Mesothelial cell of epicardium (in vitro differentiated cells): Measurements from ENCODE around the gene CLRN3. TPM values are rescaled to one million over a fixed set of nuclear protein-coding genes. Genes with fewer than 3 reads are reported as not detected.

Experiments
- DNase-seq, 2 experiments: peaks; one replicate each; pipeline ENCODE4 v3.0.0; 2021; ENCODE audit warnings: low spot score in 2 of 2; ENCODE audit not compliant: unreplicated experiment in 2 of 2
- H3K27ac Mint-ChIP-seq: 2 replicates; pipeline ENCODE4 v1.8.0; 2021; ENCODE audit warnings: mixed read lengths
- H3K27me3 Mint-ChIP-seq: 2 replicates; pipeline ENCODE4 v1.8.0; 2021; ENCODE audit warnings: low read depth, mixed read lengths
- H3K36me3 Mint-ChIP-seq: 2 replicates; pipeline ENCODE4 v1.8.0; 2021; ENCODE audit warnings: mixed read lengths
- H3K4me1 Mint-ChIP-seq: 2 replicates; pipeline ENCODE4 v1.8.0; 2021; ENCODE audit warnings: mixed read lengths
- H3K4me3 Mint-ChIP-seq: 2 replicates; pipeline ENCODE4 v1.8.0; 2021; ENCODE audit warnings: mild to moderate bottlenecking, moderate library complexity, mixed read lengths
- H3K9me3 Mint-ChIP-seq: 2 replicates; pipeline ENCODE4 v1.8.0; 2021; ENCODE audit warnings: mixed read lengths
- CTCF ChIP-seq: fragments of 200-600 bp; sonication (generic); IDR thresholded peaks from one replicate; pipeline ENCODE4 v1.5.0; 2021; ENCODE audit warnings: antibody characterized with exemption; ENCODE audit not compliant: unreplicated experiment
- total RNA-seq: library from RNA; stranded (reverse); gene quantifications from 3 replicates; pipeline ENCODE4 v1.2.1, GENCODE V29; 2021

The CLRN3 gene
- total RNA-seq, 1 donor from 2014 or later: not detected

DNA sequence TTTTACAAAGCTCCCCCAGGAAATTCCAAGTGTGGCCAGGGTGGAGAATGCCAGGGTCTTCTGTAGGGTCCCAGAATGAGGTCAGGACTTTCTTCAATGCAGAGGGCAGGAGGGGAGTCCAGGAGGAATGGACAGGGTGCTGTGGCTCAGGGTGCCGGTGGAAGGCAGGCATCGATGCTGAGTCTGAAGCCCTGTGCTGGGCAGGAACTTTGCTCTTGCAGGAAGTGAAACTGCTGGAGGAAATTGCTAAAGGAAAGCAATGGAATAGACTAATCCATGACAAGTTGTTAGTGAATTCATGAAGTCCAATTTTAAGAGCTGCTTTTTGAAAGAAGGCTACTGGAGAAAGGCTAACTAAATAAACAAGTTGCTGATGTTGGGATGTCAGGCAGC is 29.0 kb upstream of the CLRN3 start:
- Mint-ChIP-seq H3K27ac (no peak overlapping the region), H3K36me3 (no peaks in the 10 kb centered on the region), H3K27me3 (no peaks in the 10 kb centered on the region), H3K9me3 (no peaks in the 10 kb centered on the region), H3K4me3 (no peak overlapping the region), H3K4me1 (no peaks in the 10 kb centered on the region)
- no peak for DNase-seq
- no peak for TF ChIP-seq CTCF

GRCh38 chr10:127921075-127921752 is 28.5 kb upstream of the CLRN3 start:
- no peak overlapping the region for H3K27ac Mint-ChIP-seq
- DNase-seq: no peak
- TF ChIP-seq CTCF: no peak
- no peaks in the 10 kb centered on the region for H3K27me3 Mint-ChIP-seq
- H3K4me3 Mint-ChIP-seq: no peak overlapping the region
- H3K9me3 Mint-ChIP-seq: no peaks in the 10 kb centered on the region
- H3K4me1 Mint-ChIP-seq: no peaks in the 10 kb centered on the region
- no peaks in the 10 kb centered on the region for H3K36me3 Mint-ChIP-seq

DNA sequence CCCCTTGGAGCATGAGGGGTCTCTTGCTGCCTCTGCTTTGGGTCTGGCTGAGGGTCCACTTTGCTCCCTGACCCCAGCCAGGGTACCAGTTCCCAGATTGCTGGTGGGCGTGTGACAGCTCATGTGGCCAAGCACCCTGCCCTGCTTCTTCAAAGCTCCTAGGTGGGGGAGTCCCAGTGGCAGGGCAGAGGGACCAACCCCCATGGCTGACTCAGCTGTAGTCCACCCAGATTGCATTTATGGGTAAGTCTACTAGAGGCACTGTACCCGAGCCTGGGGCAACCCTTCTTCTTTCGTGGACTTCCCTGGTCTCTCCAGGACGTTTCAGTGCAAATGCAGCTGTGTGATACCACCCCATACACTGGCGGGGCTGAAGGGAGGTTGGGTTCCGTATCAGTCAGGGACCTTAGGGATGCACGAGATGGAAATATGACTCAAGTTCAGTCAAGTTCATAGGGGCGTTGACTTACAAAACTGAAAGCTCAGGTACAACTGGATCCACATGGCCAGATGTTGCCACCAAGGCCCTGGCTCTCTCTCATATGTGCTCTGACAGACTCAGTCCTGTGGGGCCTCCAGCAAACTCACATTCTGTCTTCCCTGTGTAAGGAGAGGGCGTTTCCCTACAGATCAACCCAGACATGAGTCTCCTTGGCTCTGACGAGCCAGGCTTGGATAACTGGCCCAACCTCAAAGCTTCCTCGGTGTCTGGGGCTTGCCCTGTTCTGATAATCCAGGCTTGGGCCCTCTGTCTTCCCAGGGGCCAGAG is 27.7 kb upstream of the CLRN3 start:
- Mint-ChIP-seq H3K4me3 (no peak overlapping the region), H3K9me3 (no peaks in the 10 kb centered on the region), H3K27me3 (no peaks in the 10 kb centered on the region), H3K4me1 (no peaks in the 10 kb centered on the region), H3K27ac (no peak overlapping the region), H3K36me3 (no peaks in the 10 kb centered on the region)
- TF ChIP-seq CTCF: no peak
- DNase-seq: no peak

DNA sequence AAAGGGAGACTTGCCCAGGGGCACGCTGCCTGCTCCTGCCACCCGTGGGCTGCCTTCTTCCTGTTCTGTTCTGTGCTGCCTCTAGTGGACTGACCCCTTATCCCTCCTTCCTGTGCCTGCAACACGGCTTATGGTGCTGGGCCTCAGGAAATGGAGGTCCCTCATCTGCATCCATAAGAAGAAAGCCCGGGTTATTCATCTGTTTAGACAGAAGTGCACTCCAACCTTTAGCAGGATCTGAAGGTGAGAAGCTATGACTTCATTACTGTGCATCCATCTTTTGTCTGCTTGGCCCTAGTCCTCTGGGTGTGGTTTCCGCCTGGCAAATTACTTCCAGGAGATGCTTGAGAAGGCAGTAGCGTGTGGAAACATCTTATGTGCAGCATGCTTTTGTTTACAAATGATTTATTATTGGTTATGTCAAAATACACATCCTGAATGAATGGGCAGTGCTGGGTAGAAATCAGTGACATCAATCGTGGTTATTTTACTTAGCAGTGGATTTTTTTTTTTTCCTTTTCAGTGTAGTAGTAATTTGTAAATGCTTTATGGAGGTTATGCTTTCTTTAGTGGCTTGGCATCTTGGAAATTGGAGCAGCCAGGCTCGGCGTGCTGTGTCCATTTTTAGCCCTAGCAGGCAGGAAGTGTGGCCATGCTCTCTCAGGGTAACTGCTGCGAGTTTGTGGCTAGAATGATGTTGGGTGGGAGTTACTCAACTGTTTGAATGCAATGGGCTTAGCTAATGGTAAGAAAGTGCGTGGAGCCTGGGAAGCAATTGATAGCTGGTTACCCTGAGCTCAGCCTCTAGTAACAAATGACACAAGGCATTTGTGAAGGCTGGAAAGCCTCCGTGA is 26.9 kb upstream of the CLRN3 start:
- Mint-ChIP-seq H3K9me3 (no peaks in the 10 kb centered on the region), H3K27me3 (no peaks in the 10 kb centered on the region), H3K27ac (no peak overlapping the region), H3K36me3 (no peaks in the 10 kb centered on the region), H3K4me3 (no peak overlapping the region), H3K4me1 (no peaks in the 10 kb centered on the region)
- no peak for DNase-seq
- TF ChIP-seq CTCF: no peak

DNA sequence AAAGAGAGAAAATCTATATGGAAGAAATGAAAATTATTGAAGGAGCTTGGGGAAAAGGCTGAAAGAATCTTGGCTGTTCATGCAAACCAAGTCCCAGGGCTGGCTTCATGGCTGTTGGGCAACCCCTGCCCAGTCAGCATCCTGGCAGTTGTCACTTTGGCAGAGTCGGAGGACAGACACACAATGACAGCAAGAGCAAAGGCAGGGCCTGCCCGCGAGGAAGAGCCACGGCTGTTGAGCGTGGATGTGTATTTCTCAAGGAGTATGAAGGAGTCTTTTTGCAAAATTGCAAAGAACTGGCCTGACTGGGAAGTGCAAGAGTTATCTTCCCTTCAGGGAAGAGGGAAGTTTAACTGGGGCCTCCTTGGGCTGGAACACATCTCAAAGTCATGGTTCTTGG is 25.8 kb upstream of the CLRN3 start:
- Mint-ChIP-seq H3K4me3 (no peak overlapping the region), H3K4me1 (no peaks in the 10 kb centered on the region), H3K27me3 (no peaks in the 10 kb centered on the region), H3K36me3 (no peaks in the 10 kb centered on the region), H3K9me3 (no peaks in the 10 kb centered on the region), H3K27ac (no peak overlapping the region)
- TF ChIP-seq CTCF: no peak
- no peak for DNase-seq
